HepG2 (cell line): Measurements from ENCODE around the gene PSMC5. TPM values are rescaled to one million over a fixed set of nuclear protein-coding genes. Genes with fewer than 3 reads are reported as not detected.
A peak's percentile ranks its signal among the peaks of the same experiment; 100 is the strongest.

Experiments used
- CC2D1A ChIP-seq: sonication (generic); formaldehyde crosslinking; IDR thresholded peaks from 2 replicates; pipeline ENCODE4 v1.8.1; 2023; ENCODE audit warnings: mild to moderate bottlenecking, missing genetic modification reagents
- FOSL2 ChIP-seq: sonication (generic); formaldehyde crosslinking; IDR thresholded peaks from 2 replicates; pipeline ENCODE4 v1.4.0; 2020; ENCODE audit warnings: missing genetic modification reagents
- MIXL1 ChIP-seq: IDR thresholded peaks from 2 replicates; pipeline ENCODE4 v1.6.1; 2016
- MTA1 ChIP-seq: sonication (generic); formaldehyde crosslinking; IDR thresholded peaks from 2 replicates; pipeline ENCODE4 v1.4.0; 2020; ENCODE audit warnings: missing genetic modification reagents, mild to moderate bottlenecking, borderline replicate concordance
- NCOA5 ChIP-seq: sonication (generic); formaldehyde crosslinking; IDR thresholded peaks from 2 replicates; pipeline ENCODE4 v1.4.0; 2020; ENCODE audit warnings: missing genetic modification reagents
- PCBP1 ChIP-seq: fragments of 200-400 bp; formaldehyde crosslinking; IDR thresholded peaks from 2 replicates; pipeline ENCODE4 v1.6.1; 2017; ENCODE audit warnings: mild to moderate bottlenecking, low read depth, low read length, borderline replicate concordance
- U2AF2 ChIP-seq: fragments of 200-400 bp; formaldehyde crosslinking; IDR thresholded peaks from 2 replicates; pipeline ENCODE4 v1.6.1; 2017; ENCODE audit warnings: low read depth, mild to moderate bottlenecking, low read length
- ZFP41 ChIP-seq: sonication (generic); formaldehyde crosslinking; IDR thresholded peaks from 2 replicates; pipeline ENCODE4 v1.4.0; 2020; ENCODE audit warnings: mild to moderate bottlenecking, missing genetic modification reagents, borderline replicate concordance
- ZNF251 ChIP-seq: sonication (generic); formaldehyde crosslinking; IDR thresholded peaks from 2 replicates; pipeline ENCODE4 v1.9.0; 2021; ENCODE audit warnings: mild to moderate bottlenecking, missing genetic modification reagents
- ZNF274 ChIP-seq: sonication (generic); formaldehyde crosslinking; IDR thresholded peaks from 2 replicates; pipeline ENCODE4 v1.5.1; 2020; ENCODE audit warnings: mild to moderate bottlenecking, missing genetic modification reagents
- ZNF296 ChIP-seq: sonication (generic); formaldehyde crosslinking; conservative IDR thresholded peaks from 2 replicates; pipeline ENCODE4 v1.5.0; 2020; ENCODE audit warnings: mild to moderate bottlenecking, missing genetic modification reagents
- ZNF441 ChIP-seq: sonication (generic); formaldehyde crosslinking; IDR thresholded peaks from 2 replicates; pipeline ENCODE4 v1.7.0; 2021; ENCODE audit warnings: missing genetic modification reagents, borderline replicate concordance
- ZNF460 ChIP-seq: sonication (generic); formaldehyde crosslinking; IDR thresholded peaks from 2 replicates; pipeline ENCODE4 v1.5.1; 2020; ENCODE audit warnings: missing genetic modification reagents, mild to moderate bottlenecking, borderline replicate concordance
- ZNF749 ChIP-seq: sonication (generic); formaldehyde crosslinking; IDR thresholded peaks from 2 replicates; pipeline ENCODE4 v1.8.0; 2022; ENCODE audit warnings: mild to moderate bottlenecking, missing genetic modification reagents, moderate library complexity, borderline replicate concordance
- polyA plus RNA-seq, 8 experiments: library from polyadenylated mRNA; depleted of rRNA in 3 of 8; stranded (reverse) in 7 of 8; unstranded in 1 of 8; fragments of >200 nt; fragmentation: Illumina TruSeq in 4 of 8; extraction: Trizol in 4 of 8; gene quantifications; 2 replicates each; pipeline versions ENCODE4 v1.2.1 to v1.2.3, GENCODE V29; 2011 to 2016; ENCODE audit warnings: low read depth in 4 of 8, missing spikeins in 1 of 8, mixed read lengths in 1 of 8; ENCODE audit not compliant: insufficient read depth in 1 of 8
- total RNA-seq, 5 experiments: library from RNA; depleted of rRNA; stranded (reverse); fragments of >200 nt; fragmentation: Illumina TruSeq; extraction: Trizol; gene quantifications; 2 replicates each; pipeline ENCODE4 v1.2.3, GENCODE V29; 2016; ENCODE audit warnings: low read depth in 1 of 5
- TF ChIP-seq, protein P1 (sequence below), 2 experiments: sonication (generic) in 1 of 2; formaldehyde crosslinking in 1 of 2; IDR thresholded peaks; 2 replicates each; pipeline versions ENCODE4 v1.5.1 to v1.6.1; 2011 to 2020; ENCODE audit warnings: borderline replicate concordance in 1 of 2, low read depth in 1 of 2, low read length in 1 of 2, mild to moderate bottlenecking in 1 of 2, missing genetic modification reagents in 1 of 2, moderate library complexity in 1 of 2
- TF ChIP-seq, protein P2 (sequence below): sonication (generic); formaldehyde crosslinking; IDR thresholded peaks from 2 replicates; pipeline ENCODE4 v1.5.1; 2020; ENCODE audit warnings: missing genetic modification reagents, mild to moderate bottlenecking, borderline replicate concordance
- TF ChIP-seq, protein P3 (sequence below): sonication (generic); formaldehyde crosslinking; IDR thresholded peaks from 2 replicates; pipeline ENCODE4 v1.4.0; 2020; ENCODE audit warnings: missing genetic modification reagents
- TF ChIP-seq, protein P4 (sequence below): sonication (generic); formaldehyde crosslinking; IDR thresholded peaks from 2 replicates; pipeline ENCODE4 v1.4.0; 2020; ENCODE audit warnings: missing genetic modification reagents, low read depth, mild to moderate bottlenecking, borderline replicate concordance
- TF ChIP-seq, protein P5 (sequence below): sonication (generic); formaldehyde crosslinking; IDR thresholded peaks from 2 replicates; pipeline ENCODE4 v1.4.0; 2020; ENCODE audit warnings: mild to moderate bottlenecking, missing genetic modification reagents, borderline replicate concordance

Gene PSMC5
- total and polyA plus RNA-seq, 2 of the 13 experiments (the other 11 are each of a cell fraction or from before 2014, with no cell fraction given): 35.3 to 128 TPM

DNA sequence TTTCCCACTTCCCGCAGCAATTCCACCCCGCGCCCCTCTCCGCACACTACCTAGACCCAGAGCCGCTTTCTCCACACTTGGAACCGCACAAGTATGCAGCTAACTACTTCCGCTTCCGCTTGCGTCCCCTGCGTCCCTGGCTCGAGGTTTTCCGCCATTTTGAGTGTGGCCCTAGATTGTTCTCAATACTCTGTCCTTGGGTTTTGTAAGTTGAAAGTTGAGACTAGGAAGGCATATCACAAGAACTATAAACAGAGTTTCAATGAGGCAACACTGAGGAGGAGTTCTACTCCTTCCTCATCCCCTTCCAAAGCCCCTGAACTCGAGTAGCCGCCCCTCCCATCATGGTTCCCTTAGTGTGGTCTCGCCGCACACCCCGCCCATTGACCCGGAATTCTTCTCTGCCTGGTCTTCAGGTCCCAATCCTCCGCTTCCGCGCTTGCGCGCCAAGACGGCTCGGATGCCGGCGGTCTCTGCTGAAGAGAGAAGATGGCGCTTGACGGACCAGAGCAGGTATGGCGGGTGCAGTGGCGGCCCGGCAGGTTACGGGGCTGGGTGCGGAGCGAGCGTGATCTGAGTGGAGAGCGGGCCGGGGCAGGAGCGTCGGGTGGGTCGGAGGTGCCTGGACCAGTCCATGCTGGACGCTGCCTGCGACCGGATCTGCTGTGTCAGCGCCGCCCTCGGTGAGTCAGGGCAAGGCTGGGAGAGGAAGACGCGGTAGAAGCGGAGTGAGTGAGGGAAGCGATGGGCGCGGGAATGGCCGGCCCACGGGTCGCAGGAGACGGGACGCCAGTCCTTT lies at the start of gene PSMC5, which contains the start of gene FTSJ3 (continued):
- TF ChIP-seq, protein P1, sequence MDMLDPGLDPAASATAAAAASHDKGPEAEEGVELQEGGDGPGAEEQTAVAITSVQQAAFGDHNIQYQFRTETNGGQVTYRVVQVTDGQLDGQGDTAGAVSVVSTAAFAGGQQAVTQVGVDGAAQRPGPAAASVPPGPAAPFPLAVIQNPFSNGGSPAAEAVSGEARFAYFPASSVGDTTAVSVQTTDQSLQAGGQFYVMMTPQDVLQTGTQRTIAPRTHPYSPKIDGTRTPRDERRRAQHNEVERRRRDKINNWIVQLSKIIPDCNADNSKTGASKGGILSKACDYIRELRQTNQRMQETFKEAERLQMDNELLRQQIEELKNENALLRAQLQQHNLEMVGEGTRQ (IDR thresholded peaks at IDR 0.05; ENCODE audit: low read depth, low read length): no peak
- TF ChIP-seq, protein P1 (CRISPR knock-in tag; IDR thresholded peaks at IDR 0.05; ENCODE audit: borderline replicate concordance): no peak; the same call in 1 of the 2 replicates
- TF ChIP-seq, protein P2, sequence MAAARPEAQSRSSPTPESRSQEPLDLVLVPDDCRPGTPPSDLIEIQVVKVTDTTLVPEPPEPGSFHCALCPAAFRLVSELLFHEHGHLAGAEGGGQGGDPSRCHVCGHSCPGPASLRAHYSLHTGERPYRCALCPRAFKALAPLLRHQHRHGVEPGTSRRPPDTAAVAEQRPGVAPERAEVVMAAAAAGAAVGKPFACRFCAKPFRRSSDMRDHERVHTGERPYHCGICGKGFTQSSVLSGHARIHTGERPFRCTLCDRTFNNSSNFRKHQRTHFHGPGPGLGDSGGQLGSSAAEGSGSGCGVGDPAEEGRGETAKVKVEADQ (CRISPR knock-in tag): peak; percentile 87
- TF ChIP-seq MTA1: peak; percentile 91; the same call in 1 of the 2 replicates
- no peak for TF ChIP-seq U2AF2
- TF ChIP-seq ZNF251: peak; percentile 76; the same call in 1 of the 2 replicates
- TF ChIP-seq FOSL2: peak; percentile 78
- peak; percentile 87 for TF ChIP-seq ZNF749 (CRISPR knock-in tag)
- TF ChIP-seq ZNF274 (CRISPR knock-in tag): peak; percentile 98
- peak; percentile 96; the same call in 1 of the 2 replicates for TF ChIP-seq ZFP41
- peak; percentile 75; the same call in 1 of the 2 replicates for TF ChIP-seq ZNF296 (CRISPR knock-in tag)
- TF ChIP-seq ZNF460 (CRISPR knock-in tag): no peak
- peak; percentile 98 for TF ChIP-seq CC2D1A (CRISPR knock-in tag)
- TF ChIP-seq, protein P3, sequence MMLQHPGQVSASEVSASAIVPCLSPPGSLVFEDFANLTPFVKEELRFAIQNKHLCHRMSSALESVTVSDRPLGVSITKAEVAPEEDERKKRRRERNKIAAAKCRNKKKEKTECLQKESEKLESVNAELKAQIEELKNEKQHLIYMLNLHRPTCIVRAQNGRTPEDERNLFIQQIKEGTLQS (CRISPR knock-in tag): peak; percentile 54; the same call in 1 of the 2 replicates
- TF ChIP-seq, protein P4, sequence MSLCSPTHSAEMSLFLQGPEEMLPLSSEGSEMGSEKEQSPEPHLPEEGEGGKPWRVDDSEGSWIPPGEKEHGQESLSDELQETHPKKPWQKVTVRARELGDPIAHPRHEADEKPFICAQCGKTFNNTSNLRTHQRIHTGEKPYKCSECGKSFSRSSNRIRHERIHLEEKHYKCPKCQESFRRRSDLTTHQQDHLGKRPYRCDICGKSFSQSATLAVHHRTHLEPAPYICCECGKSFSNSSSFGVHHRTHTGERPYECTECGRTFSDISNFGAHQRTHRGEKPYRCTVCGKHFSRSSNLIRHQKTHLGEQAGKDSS (CRISPR knock-in tag): peak; percentile 91
- no peak; the same call in 1 of the 2 replicates for TF ChIP-seq MIXL1 (CRISPR knock-in tag)
- TF ChIP-seq PCBP1: 0 out of 2 replicates have a peak, but pooled peaks have one; percentile 9
- TF ChIP-seq, protein P5, sequence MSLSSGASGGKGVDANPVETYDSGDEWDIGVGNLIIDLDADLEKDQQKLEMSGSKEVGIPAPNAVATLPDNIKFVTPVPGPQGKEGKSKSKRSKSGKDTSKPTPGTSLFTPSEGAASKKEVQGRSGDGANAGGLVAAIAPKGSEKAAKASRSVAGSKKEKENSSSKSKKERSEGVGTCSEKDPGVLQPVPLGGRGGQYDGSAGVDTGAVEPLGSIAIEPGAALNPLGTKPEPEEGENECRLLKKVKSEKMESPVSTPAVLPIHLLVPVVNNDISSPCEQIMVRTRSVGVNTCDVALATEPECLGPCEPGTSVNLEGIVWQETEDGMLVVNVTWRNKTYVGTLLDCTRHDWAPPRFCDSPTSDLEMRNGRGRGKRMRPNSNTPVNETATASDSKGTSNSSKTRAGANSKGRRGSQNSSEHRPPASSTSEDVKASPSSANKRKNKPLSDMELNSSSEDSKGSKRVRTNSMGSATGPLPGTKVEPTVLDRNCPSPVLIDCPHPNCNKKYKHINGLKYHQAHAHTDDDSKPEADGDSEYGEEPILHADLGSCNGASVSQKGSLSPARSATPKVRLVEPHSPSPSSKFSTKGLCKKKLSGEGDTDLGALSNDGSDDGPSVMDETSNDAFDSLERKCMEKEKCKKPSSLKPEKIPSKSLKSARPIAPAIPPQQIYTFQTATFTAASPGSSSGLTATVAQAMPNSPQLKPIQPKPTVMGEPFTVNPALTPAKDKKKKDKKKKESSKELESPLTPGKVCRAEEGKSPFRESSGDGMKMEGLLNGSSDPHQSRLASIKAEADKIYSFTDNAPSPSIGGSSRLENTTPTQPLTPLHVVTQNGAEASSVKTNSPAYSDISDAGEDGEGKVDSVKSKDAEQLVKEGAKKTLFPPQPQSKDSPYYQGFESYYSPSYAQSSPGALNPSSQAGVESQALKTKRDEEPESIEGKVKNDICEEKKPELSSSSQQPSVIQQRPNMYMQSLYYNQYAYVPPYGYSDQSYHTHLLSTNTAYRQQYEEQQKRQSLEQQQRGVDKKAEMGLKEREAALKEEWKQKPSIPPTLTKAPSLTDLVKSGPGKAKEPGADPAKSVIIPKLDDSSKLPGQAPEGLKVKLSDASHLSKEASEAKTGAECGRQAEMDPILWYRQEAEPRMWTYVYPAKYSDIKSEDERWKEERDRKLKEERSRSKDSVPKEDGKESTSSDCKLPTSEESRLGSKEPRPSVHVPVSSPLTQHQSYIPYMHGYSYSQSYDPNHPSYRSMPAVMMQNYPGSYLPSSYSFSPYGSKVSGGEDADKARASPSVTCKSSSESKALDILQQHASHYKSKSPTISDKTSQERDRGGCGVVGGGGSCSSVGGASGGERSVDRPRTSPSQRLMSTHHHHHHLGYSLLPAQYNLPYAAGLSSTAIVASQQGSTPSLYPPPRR: 0 out of 2 replicates have a peak, but pooled peaks have one; percentile 65
- peak; percentile 27; the same call in 1 of the 2 replicates for TF ChIP-seq ZNF441 (CRISPR knock-in tag)
- no peak for TF ChIP-seq NCOA5 (CRISPR knock-in tag)
